HL-60 (cell line): ENCODE data around the gene RASL11A.
A peak's percentile ranks its signal among the peaks of the same experiment; 100 is the strongest.

Source experiments
- DNase-seq, 2 experiments: peaks; one replicate each; pipeline ENCODE4 v3.0.0-alpha.2; 2010 to 2020; ENCODE audit warnings: low read depth in 1 of 2, low spot score in 1 of 2
- H3K27ac ChIP-seq: fragments of 250-450 bp; sonication (Bioruptor Pico); replicated peaks from 2 replicates; pipeline ENCODE4 v1.5.1; 2020; ENCODE audit warnings: mild to moderate bottlenecking, moderate library complexity
- H3K27me3 ChIP-seq: fragments of 250-450 bp; sonication (Bioruptor Pico); 2 replicates; pipeline ENCODE4 v1.5.1; 2021; ENCODE audit warnings: mild to moderate bottlenecking, moderate library complexity; ENCODE audit not compliant: insufficient read depth, poor library complexity, severe bottlenecking
- H3K4me3 ChIP-seq: replicated peaks from 2 replicates; pipeline ENCODE4 v1.5.1; 2011; ENCODE audit warnings: mild to moderate bottlenecking, control low read depth, low read length; ENCODE audit not compliant: insufficient read depth
- CTCF ChIP-seq: IDR thresholded peaks from one replicate; pipeline ENCODE4 v1.5.1; 2011; ENCODE audit warnings: low read length, control low read depth, inconsistent platforms; ENCODE audit not compliant: insufficient read depth
- GABPA ChIP-seq: IDR thresholded peaks from 2 replicates; pipeline ENCODE4 v1.6.1; 2012; ENCODE audit warnings: low read depth
- POLR2AphosphoS5 ChIP-seq: IDR thresholded peaks from 2 replicates; pipeline ENCODE4 v1.6.1; 2012; ENCODE audit warnings: low read depth
- REST ChIP-seq: IDR thresholded peaks from 2 replicates; pipeline ENCODE4 v1.6.1; 2012; ENCODE audit warnings: low read depth; ENCODE audit not compliant: insufficient replicate concordance
- SPI1 ChIP-seq: IDR thresholded peaks from 2 replicates; pipeline ENCODE4 v1.6.1; 2012; ENCODE audit warnings: low read depth, mild to moderate bottlenecking, borderline replicate concordance

RASL11A gene

DNA sequence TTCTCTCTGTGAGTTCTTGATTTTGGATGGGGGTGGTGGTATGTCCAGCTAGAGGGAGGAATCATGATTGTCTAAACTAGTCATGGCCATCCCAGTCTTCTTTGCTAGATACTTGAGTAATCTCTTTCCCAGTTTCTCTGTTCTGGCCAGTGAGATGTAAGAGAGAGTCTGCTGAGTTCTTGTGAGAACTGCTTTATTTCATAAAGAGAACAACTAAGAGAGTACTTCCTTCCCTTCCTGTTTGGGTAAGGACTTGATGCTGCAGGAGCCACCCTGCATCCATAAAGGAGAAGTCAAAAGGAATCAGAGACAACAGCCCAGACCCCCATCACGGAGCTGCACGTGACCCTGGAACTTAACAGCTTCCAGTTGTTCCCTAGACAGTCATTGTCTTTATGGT, 3.0 kb upstream of the RASL11A start:
- Histone ChIP-seq H3K27me3 (peaks cover 4% of the 10 kb centered on the region), H3K4me3 (no peak overlapping the region), H3K27ac (no peak overlapping the region; the same call in 1 of the 2 replicates)
- DNase-seq: peak in 1 of 2 experiments; percentile 27
- no peak for TF ChIP-seq CTCF
- peak; percentile 23; the same call in 1 of the 2 replicates for TF ChIP-seq SPI1
- TF ChIP-seq POLR2AphosphoS5: no peak
- no peak for TF ChIP-seq GABPA
- TF ChIP-seq REST: no peak

GRCh38 chr13:27269114-27269665, 1.4 kb upstream of the RASL11A start:
- H3K27ac ChIP-seq: no peak overlapping the region
- no peak for DNase-seq
- H3K27me3 ChIP-seq: peaks cover 6% of the 10 kb centered on the region
- H3K4me3 ChIP-seq: no peak overlapping the region
- TF ChIP-seq POLR2AphosphoS5 (no peak), REST (peak; percentile 63), SPI1 (no peak)

- H3K4me3 ChIP-seq: no peak overlapping the region
- TF ChIP-seq GABPA: no peak
- no peak for TF ChIP-seq REST
- no peak for TF ChIP-seq POLR2AphosphoS5
- TF ChIP-seq CTCF: no peak
- TF ChIP-seq SPI1: no peak
- H3K27ac ChIP-seq: no peak overlapping the region
- DNase-seq: no peak
- peaks cover 6% of the 10 kb centered on the region for H3K27me3 ChIP-seq
Measured at GRCh38 chr13:27271570-27272096, 1.0 kb downstream of the RASL11A start.
